GM12878 (cell line): ENCODE results near the gene CYB5R3. TPM values are rescaled to one million over a fixed set of nuclear protein-coding genes. Genes with fewer than 3 reads are reported as not detected.
A peak's percentile ranks its signal among the peaks of the same experiment; 100 is the strongest.

Experiments
- BRCA1 ChIP-seq: IDR thresholded peaks from 2 replicates; pipeline ENCODE4 v1.6.1; 2011; ENCODE audit warnings: low read depth, low read length, improper control_type of control experiment
- CEBPZ ChIP-seq: fragments of 150-350 bp; IDR thresholded peaks from 2 replicates; pipeline ENCODE4 v1.6.1; 2016; ENCODE audit warnings: low read depth, low read length
- CHD2 ChIP-seq: IDR thresholded peaks from 2 replicates; pipeline ENCODE4 v1.6.1; 2011; ENCODE audit warnings: low read depth, low read length, improper control_type of control experiment, borderline replicate concordance
- IRF4 ChIP-seq: IDR thresholded peaks from 2 replicates; pipeline ENCODE4 v1.6.1; 2011; ENCODE audit warnings: low read depth, low read length
- MLLT1 ChIP-seq: fragments of 450-650 bp; IDR thresholded peaks from 2 replicates; pipeline ENCODE4 v1.6.1; 2016; ENCODE audit warnings: mild to moderate bottlenecking
- NR2C2 ChIP-seq: IDR thresholded peaks from 2 replicates; pipeline ENCODE4 v1.6.1; 2011; ENCODE audit warnings: borderline replicate concordance, low read depth; ENCODE audit not compliant: control insufficient read depth, insufficient read length
- PAX8 ChIP-seq: fragments of 450-650 bp; IDR thresholded peaks from 2 replicates; pipeline ENCODE4 v1.6.1; 2017; ENCODE audit warnings: mild to moderate bottlenecking, moderate library complexity
- POLR2AphosphoS2 ChIP-seq: IDR thresholded peaks from 2 replicates; pipeline ENCODE4 v1.6.1; 2011; ENCODE audit warnings: low read depth, mild to moderate bottlenecking, low read length, improper control_type of control experiment, moderate library complexity
- RCOR1 ChIP-seq: conservative IDR thresholded peaks from 2 replicates; pipeline ENCODE4 v1.6.1; 2012; ENCODE audit warnings: low read depth, low read length, improper control_type of control experiment
- RELB ChIP-seq: fragments of 450-650 bp; IDR thresholded peaks from 2 replicates; pipeline ENCODE4 v1.6.1; 2017; ENCODE audit warnings: low read depth, mild to moderate bottlenecking, moderate library complexity
- STAT1 ChIP-seq: fragments of 450-650 bp; conservative IDR thresholded peaks from 2 replicates; pipeline ENCODE4 v1.6.1; 2014; ENCODE audit warnings: antibody characterized with exemption, mild to moderate bottlenecking
- TBL1XR1 ChIP-seq: IDR thresholded peaks from 2 replicates; pipeline ENCODE4 v1.6.1; 2012; ENCODE audit warnings: low read depth, low read length, improper control_type of control experiment
- TCF3 ChIP-seq: IDR thresholded peaks from 2 replicates; pipeline ENCODE4 v1.6.1; 2012; ENCODE audit warnings: low read depth, mild to moderate bottlenecking, low read length, borderline replicate concordance; ENCODE audit not compliant: insufficient read depth
- ZBTB40 ChIP-seq: fragments of 450-650 bp; IDR thresholded peaks from 2 replicates; pipeline ENCODE4 v1.6.1; 2016; ENCODE audit warnings: mild to moderate bottlenecking, moderate library complexity, borderline replicate concordance
- polyA plus RNA-seq, 11 experiments: library from polyadenylated mRNA; depleted of rRNA in 4 of 11; unstranded in 6 of 11; stranded (reverse) in 5 of 11; fragments of >200 nt; fragmentation: Nextera tagmentation in 4 of 11; fragmentation: Illumina TruSeq in 1 of 11; extraction: Ambion mirVana in 4 of 11; extraction: Trizol in 1 of 11; gene quantifications; 1 replicate in 1 of 11; 2 replicates in 10 of 11; pipeline versions ENCODE4 v1.2.1 to v1.2.3, GENCODE V29; 2011 to 2016; ENCODE audit warnings: inconsistent platforms in 2 of 11, missing spikeins in 2 of 11, low read depth in 1 of 11
- total RNA-seq, 4 experiments: library from RNA; depleted of rRNA in 3 of 4; stranded (reverse); fragments of >200 nt in 3 of 4; fragmentation: Illumina TruSeq in 1 of 4; extraction: Trizol in 1 of 4; gene quantifications; 2 replicates each; pipeline versions ENCODE4 v1.2.1 to v1.2.3, GENCODE V29; 2013 to 2021
- TF ChIP-seq, protein P1 (sequence below): fragments of 450-650 bp; IDR thresholded peaks from 2 replicates; pipeline ENCODE4 v1.6.1; 2018; ENCODE audit warnings: borderline replicate concordance, mild to moderate bottlenecking; ENCODE audit not compliant: partially characterized antibody

The CYB5R3 gene
- total and polyA plus RNA-seq, 10 of the 15 experiments (the other 5 are each of a cell fraction or from before 2014, with no cell fraction given) = 2.0 to 119 (median 67.8) TPM

DNA sequence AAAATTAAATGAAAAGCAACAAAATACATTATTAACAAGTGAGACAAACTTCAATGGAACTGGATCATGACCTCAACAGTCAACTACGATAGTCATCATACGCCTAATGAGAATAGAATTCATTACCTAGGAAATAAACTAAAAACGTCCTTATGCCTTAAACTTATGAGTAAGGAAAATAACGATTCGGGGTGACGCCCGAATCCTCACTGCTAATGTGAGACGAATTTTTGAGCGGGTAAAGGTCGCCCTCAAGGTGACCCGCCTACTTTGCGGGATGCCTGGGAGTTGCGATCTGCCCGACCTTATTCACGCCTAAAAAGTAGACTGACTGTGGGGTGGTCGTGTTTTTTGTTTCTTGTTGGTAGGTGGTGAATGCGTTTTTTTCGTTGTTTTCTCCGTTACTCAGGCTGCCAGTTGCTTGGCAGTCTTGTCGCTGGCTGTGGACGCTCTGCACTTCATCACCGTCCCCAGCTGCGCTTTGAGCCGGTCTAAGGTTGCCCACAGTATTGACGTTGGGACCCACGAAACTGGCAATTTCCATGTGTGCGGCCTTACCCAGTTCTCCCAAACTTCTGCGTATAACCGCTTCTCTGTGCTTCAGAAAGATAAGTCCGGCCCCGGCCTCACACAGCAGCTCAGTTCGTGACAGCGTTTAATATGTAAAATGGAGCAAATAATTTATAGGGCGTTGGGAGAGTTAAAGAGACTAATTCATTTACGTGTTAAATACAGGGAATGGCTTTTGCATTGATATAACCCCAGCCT is 33.9 kb downstream of the CYB5R3 start (continued):
- TF ChIP-seq, protein P1, sequence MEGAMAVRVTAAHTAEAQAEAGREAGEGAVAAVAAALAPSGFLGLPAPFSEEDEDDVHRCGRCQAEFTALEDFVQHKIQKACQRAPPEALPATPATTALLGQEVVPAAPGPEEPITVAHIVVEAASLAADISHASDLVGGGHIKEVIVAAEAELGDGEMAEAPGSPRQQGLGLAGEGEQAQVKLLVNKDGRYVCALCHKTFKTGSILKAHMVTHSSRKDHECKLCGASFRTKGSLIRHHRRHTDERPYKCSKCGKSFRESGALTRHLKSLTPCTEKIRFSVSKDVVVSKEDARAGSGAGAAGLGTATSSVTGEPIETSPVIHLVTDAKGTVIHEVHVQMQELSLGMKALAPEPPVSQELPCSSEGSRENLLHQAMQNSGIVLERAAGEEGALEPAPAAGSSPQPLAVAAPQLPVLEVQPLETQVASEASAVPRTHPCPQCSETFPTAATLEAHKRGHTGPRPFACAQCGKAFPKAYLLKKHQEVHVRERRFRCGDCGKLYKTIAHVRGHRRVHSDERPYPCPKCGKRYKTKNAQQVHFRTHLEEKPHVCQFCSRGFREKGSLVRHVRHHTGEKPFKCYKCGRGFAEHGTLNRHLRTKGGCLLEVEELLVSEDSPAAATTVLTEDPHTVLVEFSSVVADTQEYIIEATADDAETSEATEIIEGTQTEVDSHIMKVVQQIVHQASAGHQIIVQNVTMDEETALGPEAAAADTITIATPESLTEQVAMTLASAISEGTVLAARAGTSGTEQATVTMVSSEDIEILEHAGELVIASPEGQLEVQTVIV = no peak
- TF ChIP-seq RCOR1 (no peak; the same call in 1 of the 2 replicates), BRCA1 (peak; percentile 35; the same call in 1 of the 2 replicates), TCF3 (peak; percentile 100), MLLT1 (peak; percentile 86), POLR2AphosphoS2 (peak; percentile 100), CEBPZ (peak; percentile 47; the same call in 1 of the 2 replicates), RELB (peak; percentile 43), STAT1 (peak; percentile 78; the same call in 1 of the 2 replicates), ZBTB40 (no peak; the same call in none of the 2 replicates), CHD2 (no peak), IRF4 (peak; percentile 93), TBL1XR1 (0 out of 2 replicates have a peak, but pooled peaks have one; percentile 19), PAX8 (peak; percentile 93), NR2C2 (no peak)
